HG03575 (cell line): ENCODE results near the gene MOB3B.

ENCODE experiments used
- ATAC-seq: cut with Tn5 transposase; IDR thresholded peaks from one replicate; pipeline ENCODE4 v1.9.1; 2021; ENCODE audit not compliant: unreplicated experiment, insufficient number of reproducible peaks, low FRiP score; ENCODE audit errors: extremely low read depth

MOB3B gene

GRCh38 chr9:27385606-27386322 is 143.8 kb downstream of the MOB3B start:
- ATAC-seq, result no peak

- no peak for ATAC-seq
Observed at GRCh38 chr9:27384262-27385014, 145.2 kb downstream of the MOB3B start.

GRCh38 chr9:27383524-27383923 is 146.1 kb downstream of the MOB3B start:
- ATAC-seq, result no peak

GRCh38 chr9:27382975-27383374 is 146.6 kb downstream of the MOB3B start:
- no peak for ATAC-seq

GRCh38 chr9:27382308-27382707 is 147.3 kb downstream of the MOB3B start:
- no peak for ATAC-seq

GRCh38 chr9:27379311-27380251 is 150.0 kb downstream of the MOB3B start:
- no peak for ATAC-seq

- peak; percentile 90 for ATAC-seq
Observed at GRCh38 chr9:27377811-27378456, 151.7 kb downstream of the MOB3B start.

- ATAC-seq, result peak; percentile 6
Observed at GRCh38 chr9:27377147-27377807, 152.3 kb downstream of the MOB3B start.

GRCh38 chr9:27373851-27374250 is 155.8 kb downstream of the MOB3B start:
- no peak for ATAC-seq

- ATAC-seq, result no peak
Observed at GRCh38 chr9:27372615-27373014, 157.0 kb downstream of the MOB3B start.

GRCh38 chr9:27371382-27371781 is 158.2 kb downstream of the MOB3B start:
- no peak for ATAC-seq

- ATAC-seq, result no peak
Observed at GRCh38 chr9:27369591-27369990, 160.0 kb downstream of the MOB3B start.

GRCh38 chr9:27368316-27368985 is 161.2 kb downstream of the MOB3B start:
- no peak for ATAC-seq

GRCh38 chr9:27367921-27368315 is 161.7 kb downstream of the MOB3B start:
- ATAC-seq, result no peak

- ATAC-seq, result peak; percentile 53
Observed at GRCh38 chr9:27367175-27367798, 162.3 kb downstream of the MOB3B start.

- peak; percentile 94 for ATAC-seq
Observed at GRCh38 chr9:27365707-27366376, 163.8 kb downstream of the MOB3B start.
